Measurements from ENCODE around the gene PEX5L. TPM values are rescaled to one million over a fixed set of nuclear protein-coding genes. Genes with fewer than 3 reads are reported as not detected.

The PEX5L gene
- polyA plus RNA-seq, 2 of the 4 experiments (the other 2 are of a cell fraction) = 0.06 to 0.08 TPM

GRCh38 chr3:179812096-179812382 is 224.7 kb downstream of the PEX5L start:
- Histone ChIP-seq H3K4me1 (no peaks in the 10 kb centered on the region), H3K9me3 (no peaks in the 10 kb centered on the region), H3K27ac (no peak overlapping the region), H3K4me3 (no peak overlapping the region), H3K4me2 (peak overlapping the region; percentile 38; the same call in 1 of the 3 replicates)
- TF ChIP-seq RNF2 (IDR thresholded peaks at IDR 0.05; ENCODE audit: borderline replicate concordance, low read depth) (peak; percentile 83; the same call in 1 of the 2 replicates), CBX8 (IDR thresholded peaks at IDR 0.05) (peak; percentile 71; the same call in 1 of the 2 replicates), BHLHE40 (IDR thresholded peaks at IDR 0.05; ENCODE audit: low read depth, low read length) (no peak), HES2 (IDR thresholded peaks at IDR 0.05) (no peak), SMC3 (IDR thresholded peaks at IDR 0.05) (no peak)
- ChIA-PET POLR2A (no interaction called here), CTCF (interaction anchor here (0.7 to 2.1 kb wide), 10 partner anchors 9 to 210 kb away, joined by 3 to 8 read pairs (median 3); no protein-coding TSS in a partner anchor)
- WGBS (ENCODE audit: missing lambda C conversion rate) = 34% methylated on average over 3 of the region's 3 CpGs
- ATAC-seq = no peak
- no peak for FAIRE-seq
- no peak for DNase-seq (ENCODE audit: low read depth in 1 of 2, low spot score in 1 of 2)

GRCh38 chr3:179811321-179812095 is 225.2 kb downstream of the PEX5L start:
- no peaks in the 10 kb centered on the region for H3K4me1 ChIP-seq
- H3K9me3 ChIP-seq = no peaks in the 10 kb centered on the region
- no peak overlapping the region for H3K27ac ChIP-seq
- H3K4me2 ChIP-seq = peak overlapping the region; percentile 38; the same call in 2 of the 3 replicates
- 8% methylated on average over 9 of the region's 9 CpGs for WGBS (ENCODE audit: missing lambda C conversion rate)
- ChIA-PET POLR2A (no interaction called here), CTCF (interaction anchor here (0.7 to 2.2 kb wide), 12 partner anchors 9 to 795 kb away, joined by 3 to 8 read pairs (median 3); no protein-coding TSS in a partner anchor)
- ATAC-seq = peak; percentile 87 to 94
- FAIRE-seq = no peak
- no peak overlapping the region for H3K4me3 ChIP-seq
- peak; percentile 11 to 68 for DNase-seq (ENCODE audit: low read depth in 1 of 2, low spot score in 1 of 2)
- TF ChIP-seq E2F6 (IDR thresholded peaks at IDR 0.05; ENCODE audit: borderline replicate concordance, low read depth) (no peak), RARB (CRISPR knock-in tag; IDR thresholded peaks at IDR 0.05) (no peak), ZNF302 (CRISPR knock-in tag; IDR thresholded peaks at IDR 0.05) (no peak), FOSL2 (IDR thresholded peaks at IDR 0.05) (no peak), FOSL2 (CRISPR knock-in tag; IDR thresholded peaks at IDR 0.05) (no peak), RAD21 (conservative IDR thresholded peaks at IDR 0.05 in 1 of 2, IDR thresholded peaks at IDR 0.05 in 1 of 2) (peak; percentile 69 to 82), SMC3 (IDR thresholded peaks at IDR 0.05) (peak; percentile 50; the same call in 2 of the 3 replicates), PHF8 (IDR thresholded peaks at IDR 0.05; ENCODE audit: borderline replicate concordance, low read depth) (no peak), KDM1A (IDR thresholded peaks at IDR 0.05; ENCODE audit: low read depth) (no peak)
- TF ChIP-seq, protein P1, sequence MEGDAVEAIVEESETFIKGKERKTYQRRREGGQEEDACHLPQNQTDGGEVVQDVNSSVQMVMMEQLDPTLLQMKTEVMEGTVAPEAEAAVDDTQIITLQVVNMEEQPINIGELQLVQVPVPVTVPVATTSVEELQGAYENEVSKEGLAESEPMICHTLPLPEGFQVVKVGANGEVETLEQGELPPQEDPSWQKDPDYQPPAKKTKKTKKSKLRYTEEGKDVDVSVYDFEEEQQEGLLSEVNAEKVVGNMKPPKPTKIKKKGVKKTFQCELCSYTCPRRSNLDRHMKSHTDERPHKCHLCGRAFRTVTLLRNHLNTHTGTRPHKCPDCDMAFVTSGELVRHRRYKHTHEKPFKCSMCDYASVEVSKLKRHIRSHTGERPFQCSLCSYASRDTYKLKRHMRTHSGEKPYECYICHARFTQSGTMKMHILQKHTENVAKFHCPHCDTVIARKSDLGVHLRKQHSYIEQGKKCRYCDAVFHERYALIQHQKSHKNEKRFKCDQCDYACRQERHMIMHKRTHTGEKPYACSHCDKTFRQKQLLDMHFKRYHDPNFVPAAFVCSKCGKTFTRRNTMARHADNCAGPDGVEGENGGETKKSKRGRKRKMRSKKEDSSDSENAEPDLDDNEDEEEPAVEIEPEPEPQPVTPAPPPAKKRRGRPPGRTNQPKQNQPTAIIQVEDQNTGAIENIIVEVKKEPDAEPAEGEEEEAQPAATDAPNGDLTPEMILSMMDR (IDR thresholded peaks at IDR 0.05) = peak; percentile 59

DNA sequence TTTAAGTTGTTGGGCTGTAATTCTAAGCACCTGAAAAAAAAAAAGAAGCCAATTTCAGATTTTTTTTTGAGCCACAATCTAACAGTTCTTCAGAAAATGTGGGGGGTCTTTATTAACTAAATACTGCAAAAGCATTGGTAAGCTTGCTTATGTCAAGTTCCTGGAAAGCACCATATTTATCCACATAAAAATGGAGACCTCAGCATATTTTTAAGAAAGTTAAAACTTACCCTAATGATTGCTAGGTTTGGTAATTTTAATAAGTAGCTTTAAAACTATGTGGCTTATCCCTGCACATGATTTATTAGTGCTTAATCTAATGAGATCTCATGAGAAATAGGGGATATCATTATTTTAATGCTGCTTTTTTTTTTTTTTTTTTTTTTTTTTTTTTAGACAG is 227.1 kb downstream of the PEX5L start:
- DNase-seq (ENCODE audit: low read depth in 1 of 2, low spot score in 1 of 2) (no peak), ATAC-seq (no peak), FAIRE-seq (no peak)
- POLR2A ChIA-PET = no interaction called here
- H3K4me1 ChIP-seq = no peaks in the 10 kb centered on the region
- no peak overlapping the region for H3K4me2 ChIP-seq
- TF ChIP-seq HOXB13 (CRISPR knock-in tag; IDR thresholded peaks at IDR 0.05; ENCODE audit: low read depth) = no peak
- TF ChIP-seq, protein P2, sequence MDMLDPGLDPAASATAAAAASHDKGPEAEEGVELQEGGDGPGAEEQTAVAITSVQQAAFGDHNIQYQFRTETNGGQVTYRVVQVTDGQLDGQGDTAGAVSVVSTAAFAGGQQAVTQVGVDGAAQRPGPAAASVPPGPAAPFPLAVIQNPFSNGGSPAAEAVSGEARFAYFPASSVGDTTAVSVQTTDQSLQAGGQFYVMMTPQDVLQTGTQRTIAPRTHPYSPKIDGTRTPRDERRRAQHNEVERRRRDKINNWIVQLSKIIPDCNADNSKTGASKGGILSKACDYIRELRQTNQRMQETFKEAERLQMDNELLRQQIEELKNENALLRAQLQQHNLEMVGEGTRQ (IDR thresholded peaks at IDR 0.05) = no peak
- peak; percentile 25 for TF ChIP-seq MAFK (IDR thresholded peaks at IDR 0.05; ENCODE audit: partially characterized antibody)
- TF ChIP-seq HEYL (CRISPR knock-in tag; IDR thresholded peaks at IDR 0.05) = no peak
- no peak overlapping the region for H3K4me3 ChIP-seq
- CTCF ChIA-PET = interaction anchor here (2.2 kb wide), 1 partner anchor 16 kb away, joined by 6 read pairs; no protein-coding TSS in a partner anchor
- no peak overlapping the region for H3K27ac ChIP-seq
- H3K9me3 ChIP-seq = no peaks in the 10 kb centered on the region

All from A549 (cell line).